MM.1S (cell line): ENCODE data around the gene FAM187B.

Source experiments
- DNase-seq: peaks from one replicate; pipeline ENCODE4 v3.0.0-alpha.2; 2015
- H2AFZ ChIP-seq: fragments of 300-600 bp; sonication (generic); 2 replicates; pipeline ENCODE4 v1.6.0; 2016; ENCODE audit warnings: antibody characterized with exemption, low read length
- H3F3A ChIP-seq: fragments of 300-600 bp; sonication (generic); 2 replicates; pipeline ENCODE4 v1.6.1; 2016; ENCODE audit warnings: mild to moderate bottlenecking, antibody characterized with exemption, low read length, moderate library complexity, mixed read lengths; ENCODE audit not compliant: insufficient read depth
- H3K27ac ChIP-seq: fragments of 300-600 bp; sonication (generic); 2 replicates; pipeline ENCODE4 v1.5.1; 2016; ENCODE audit warnings: mild to moderate bottlenecking, low read length
- H3K27me3 ChIP-seq: fragments of 300-600 bp; sonication (generic); replicated peaks from 2 replicates; pipeline ENCODE4 v1.6.0; 2016; ENCODE audit warnings: low read length; ENCODE audit not compliant: insufficient read depth
- H3K36me3 ChIP-seq: fragments of 300-600 bp; sonication (generic); replicated peaks from 2 replicates; pipeline ENCODE4 v1.6.1; 2016; ENCODE audit warnings: mild to moderate bottlenecking, low read length, mixed read lengths; ENCODE audit not compliant: insufficient read depth
- H3K4me1 ChIP-seq: fragments of 300-600 bp; sonication (generic); 2 replicates; pipeline ENCODE4 v1.6.1; 2016; ENCODE audit warnings: low read length, mixed read lengths
- H3K4me2 ChIP-seq: fragments of 300-600 bp; sonication (generic); 2 replicates; pipeline ENCODE4 v1.6.0; 2016; ENCODE audit warnings: low read depth, low read length
- H3K4me3 ChIP-seq: fragments of 300-600 bp; sonication (generic); 2 replicates; pipeline ENCODE4 v1.5.1; 2016; ENCODE audit warnings: low read length, mixed read lengths
- H3K79me2 ChIP-seq: fragments of 300-600 bp; sonication (generic); 2 replicates; pipeline ENCODE4 v1.6.1; 2016; ENCODE audit warnings: mixed run types, low read length, mixed read lengths
- H3K9ac ChIP-seq: fragments of 300-600 bp; sonication (generic); 2 replicates; pipeline ENCODE4 v1.6.1; 2016; ENCODE audit warnings: low read length, mixed read lengths
- H3K9me2 ChIP-seq: fragments of 300-600 bp; sonication (generic); replicated peaks from 2 replicates; pipeline ENCODE4 v1.6.1; 2016; ENCODE audit warnings: mild to moderate bottlenecking, low read length, mixed read lengths; ENCODE audit not compliant: insufficient read depth
- H3K9me3 ChIP-seq: fragments of 300-600 bp; sonication (generic); replicated peaks from 2 replicates; pipeline ENCODE4 v1.6.1; 2016; ENCODE audit warnings: mild to moderate bottlenecking, low read length, mixed read lengths; ENCODE audit not compliant: insufficient read depth
- H4K20me1 ChIP-seq: fragments of 300-600 bp; sonication (generic); 2 replicates; pipeline ENCODE4 v1.6.1; 2016; ENCODE audit warnings: mild to moderate bottlenecking, low read length, moderate library complexity, mixed read lengths; ENCODE audit not compliant: insufficient read depth
- EZH2 ChIP-seq: fragments of 300-600 bp; sonication (generic); optimal IDR thresholded peaks from 2 replicates; pipeline ENCODE3; 2017; ENCODE audit warnings: low read depth, mild to moderate bottlenecking, antibody characterized with exemption, low read length, mixed read lengths
- EZH2phosphoT487 ChIP-seq: fragments of 300-600 bp; sonication (generic); IDR thresholded peaks from 2 replicates; pipeline ENCODE4 v1.6.1; 2018; ENCODE audit warnings: antibody characterized with exemption, low read length
- TF ChIP-seq, protein P1 (sequence below): fragments of 300-600 bp; sonication (generic); IDR thresholded peaks from 2 replicates; pipeline ENCODE4 v1.5.1; 2016; ENCODE audit warnings: antibody characterized with exemption, low read length, mixed read lengths

FAM187B gene

DNA sequence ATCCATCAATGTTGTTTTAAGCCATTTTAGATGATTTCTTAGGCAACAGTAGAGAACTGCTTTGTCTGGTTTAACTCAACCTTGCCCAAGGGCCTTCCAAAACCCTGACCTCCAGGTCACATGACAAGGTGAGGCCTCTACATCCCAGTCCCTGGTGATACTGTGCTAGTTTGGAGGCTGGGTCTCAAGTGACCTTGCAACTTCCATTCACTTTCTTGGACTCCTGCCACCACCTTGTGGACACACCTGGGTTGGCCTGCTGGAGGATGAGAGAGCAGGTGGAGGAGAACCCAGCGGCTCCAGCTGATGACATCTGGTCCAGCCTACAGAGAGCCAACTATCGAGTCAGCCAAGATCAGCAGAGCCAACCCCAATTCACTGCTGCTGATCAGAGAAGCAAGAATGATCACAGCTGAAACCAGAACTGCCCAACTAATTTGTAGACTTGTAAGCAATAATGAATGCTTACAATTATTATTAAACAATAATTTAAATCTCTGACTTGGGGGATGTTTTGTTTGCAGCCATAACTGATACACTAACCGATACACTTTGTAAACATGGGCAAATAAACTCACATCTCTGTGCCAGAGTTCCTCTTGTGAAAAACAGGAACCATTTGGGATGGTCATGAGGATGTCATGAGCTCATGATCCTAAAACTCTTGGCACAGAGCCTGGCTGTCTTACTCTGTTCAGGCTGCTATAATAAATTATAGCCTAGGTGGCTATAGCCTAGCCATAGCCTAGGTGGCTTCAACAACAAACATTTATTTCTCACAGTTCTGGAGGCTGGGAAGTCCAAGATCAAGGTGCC lies 11.5 kb downstream of the FAM187B start:
- peak; percentile 84 for DNase-seq
- H3F3A ChIP-seq = peaks cover 19% of the 10 kb centered on the region; the same call in 1 of the 2 replicates
- peak overlapping the region; percentile 52 for H2AFZ ChIP-seq
- H3K27ac ChIP-seq = peak overlapping the region; percentile 46; the same call in 1 of the 2 replicates
- H3K27me3 ChIP-seq = no peaks in the 10 kb centered on the region
- no peak overlapping the region for H3K9ac ChIP-seq
- H3K79me2 ChIP-seq = no peaks in the 10 kb centered on the region
- H4K20me1 ChIP-seq = no peaks in the 10 kb centered on the region
- H3K4me3 ChIP-seq = no peak overlapping the region
- H3K9me2 ChIP-seq = no peaks in the 10 kb centered on the region
- peaks cover 37% of the 10 kb centered on the region for H3K4me1 ChIP-seq
- no peak for TF ChIP-seq EZH2phosphoT487
- no peak for TF ChIP-seq EZH2
- TF ChIP-seq, protein P1, sequence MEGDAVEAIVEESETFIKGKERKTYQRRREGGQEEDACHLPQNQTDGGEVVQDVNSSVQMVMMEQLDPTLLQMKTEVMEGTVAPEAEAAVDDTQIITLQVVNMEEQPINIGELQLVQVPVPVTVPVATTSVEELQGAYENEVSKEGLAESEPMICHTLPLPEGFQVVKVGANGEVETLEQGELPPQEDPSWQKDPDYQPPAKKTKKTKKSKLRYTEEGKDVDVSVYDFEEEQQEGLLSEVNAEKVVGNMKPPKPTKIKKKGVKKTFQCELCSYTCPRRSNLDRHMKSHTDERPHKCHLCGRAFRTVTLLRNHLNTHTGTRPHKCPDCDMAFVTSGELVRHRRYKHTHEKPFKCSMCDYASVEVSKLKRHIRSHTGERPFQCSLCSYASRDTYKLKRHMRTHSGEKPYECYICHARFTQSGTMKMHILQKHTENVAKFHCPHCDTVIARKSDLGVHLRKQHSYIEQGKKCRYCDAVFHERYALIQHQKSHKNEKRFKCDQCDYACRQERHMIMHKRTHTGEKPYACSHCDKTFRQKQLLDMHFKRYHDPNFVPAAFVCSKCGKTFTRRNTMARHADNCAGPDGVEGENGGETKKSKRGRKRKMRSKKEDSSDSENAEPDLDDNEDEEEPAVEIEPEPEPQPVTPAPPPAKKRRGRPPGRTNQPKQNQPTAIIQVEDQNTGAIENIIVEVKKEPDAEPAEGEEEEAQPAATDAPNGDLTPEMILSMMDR = peak; percentile 89
- H3K4me2 ChIP-seq = no peak overlapping the region
- H3K9me3 ChIP-seq = no peaks in the 10 kb centered on the region
- no peaks in the 10 kb centered on the region for H3K36me3 ChIP-seq

DNA sequence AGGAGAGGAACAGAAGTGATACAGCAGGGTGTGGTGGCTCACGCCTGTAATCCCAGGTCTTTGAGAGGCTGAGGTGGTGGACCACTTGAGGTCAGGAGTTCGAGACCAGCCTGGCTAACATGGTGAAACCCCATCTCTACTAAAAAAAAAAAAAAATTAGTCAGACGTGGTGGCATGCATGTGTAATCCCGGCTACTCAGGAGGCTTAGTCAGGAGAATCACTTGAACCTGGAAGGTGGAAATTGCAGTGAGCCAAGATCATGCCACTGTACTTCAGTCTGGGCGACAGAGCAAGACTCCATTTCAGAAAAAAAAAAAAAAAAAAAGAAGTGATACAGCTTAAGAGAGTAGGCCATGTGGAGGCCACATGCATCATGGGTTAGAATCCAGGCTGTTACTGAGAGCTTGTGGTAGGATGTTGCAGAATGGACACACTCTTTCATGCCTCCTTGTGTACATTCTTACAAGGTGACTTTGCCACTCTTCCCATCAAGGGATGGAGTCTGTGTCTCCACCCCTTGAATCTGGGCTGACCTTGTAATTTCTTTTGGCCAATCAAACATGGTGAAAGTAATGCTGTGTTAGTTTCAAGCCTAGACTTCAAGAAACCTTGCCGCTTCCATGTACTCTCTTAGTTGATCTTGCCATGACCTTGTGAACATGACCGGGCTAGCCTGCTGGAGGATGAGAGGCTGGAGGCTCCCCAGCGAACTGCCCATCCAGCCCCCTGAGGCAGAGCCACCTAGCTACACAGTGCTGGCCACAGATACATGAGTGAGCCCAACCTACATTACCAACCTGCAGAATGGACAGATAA lies 12.3 kb downstream of the FAM187B start:
- TF ChIP-seq EZH2phosphoT487 (no peak), EZH2 (no peak)
- TF ChIP-seq, protein P1 = no peak
- Histone ChIP-seq H3K9ac (no peak overlapping the region), H3K27me3 (no peaks in the 10 kb centered on the region), H3K4me1 (peaks cover 42% of the 10 kb centered on the region), H3K27ac (peak overlapping the region; percentile 46; the same call in 1 of the 2 replicates), H4K20me1 (no peaks in the 10 kb centered on the region), H2AFZ (peak overlapping the region; percentile 52), H3K36me3 (no peaks in the 10 kb centered on the region), H3K4me2 (no peak overlapping the region), H3K4me3 (no peak overlapping the region), H3K79me2 (no peaks in the 10 kb centered on the region), H3K9me2 (no peaks in the 10 kb centered on the region), H3K9me3 (no peaks in the 10 kb centered on the region), H3F3A (peaks cover 19% of the 10 kb centered on the region; the same call in 1 of the 2 replicates)
- peak; percentile 6 for DNase-seq

DNA sequence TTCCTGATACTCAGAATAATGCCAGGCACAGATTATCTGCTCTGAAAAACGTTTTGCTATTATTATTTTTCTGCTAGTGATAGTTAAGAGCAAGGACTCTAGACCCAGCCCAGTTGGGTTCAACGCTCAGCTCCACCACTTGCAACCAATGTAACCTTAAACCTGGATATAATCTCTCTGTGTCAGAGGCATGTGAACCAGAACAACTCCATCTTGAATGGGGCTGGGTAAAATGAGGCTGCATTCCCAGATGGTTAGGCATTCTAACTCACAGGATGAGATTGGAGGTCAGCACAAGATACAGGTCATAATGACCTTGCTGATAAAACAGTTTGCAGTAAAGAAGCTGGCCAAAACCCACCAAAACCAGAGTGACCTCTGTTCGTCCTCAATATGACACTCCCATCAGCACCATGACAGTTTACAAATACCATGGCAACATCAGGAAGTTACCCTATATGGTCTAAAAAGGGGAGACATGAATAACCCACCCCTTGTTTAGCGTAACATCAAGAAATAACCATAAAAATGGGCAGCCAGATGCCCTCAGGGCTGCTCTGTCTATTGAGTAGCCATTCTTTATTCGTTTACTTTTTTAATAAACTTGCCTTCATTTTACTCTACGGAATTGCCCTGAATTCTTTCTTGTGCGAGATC lies 13.6 kb downstream of the FAM187B start:
- peak overlapping the region; percentile 93; the same call in 1 of the 2 replicates for H3K27ac ChIP-seq

More for the DNA sequence above, 13.6 kb downstream of the FAM187B start:
- H3K9me2 ChIP-seq = no peaks in the 10 kb centered on the region
- no peak overlapping the region for H3K4me3 ChIP-seq
- no peaks in the 10 kb centered on the region for H3K36me3 ChIP-seq
- no peaks in the 10 kb centered on the region for H4K20me1 ChIP-seq
- H3K27me3 ChIP-seq = no peaks in the 10 kb centered on the region
- peak overlapping the region; percentile 83 for H3K9ac ChIP-seq
- H2AFZ ChIP-seq = no peak overlapping the region
- no peaks in the 10 kb centered on the region for H3K79me2 ChIP-seq
- peaks cover 19% of the 10 kb centered on the region; the same call in 1 of the 2 replicates for H3F3A ChIP-seq
- DNase-seq = no peak
- no peak overlapping the region for H3K4me2 ChIP-seq
- TF ChIP-seq, protein P1 = no peak
- no peak for TF ChIP-seq EZH2
- no peaks in the 10 kb centered on the region for H3K9me3 ChIP-seq
- peaks cover 42% of the 10 kb centered on the region for H3K4me1 ChIP-seq
